SU-DHL-6 (cell line): Measurements from ENCODE around the gene APOBEC3G.
"Not testable (repeated sequence)": the region's sequence is repeated elsewhere in the genome, so short reads cannot be mapped to it uniquely, and the experiment has no call there.

Experiments used
- CTCF ChIP-seq: fragments of 200-600 bp; sonication (generic); IDR thresholded peaks from one replicate; pipeline ENCODE4 v1.5.1; 2017; ENCODE audit warnings: antibody characterized with exemption, mild to moderate bottlenecking, low read length, moderate library complexity; ENCODE audit not compliant: insufficient read depth, poor library complexity, severe bottlenecking
- EZH2phosphoT487 ChIP-seq: fragments of 200-600 bp; sonication (generic), shearing (Covaris generic); conservative IDR thresholded peaks from 2 replicates; pipeline ENCODE4 v1.6.1; 2018; ENCODE audit warnings: mild to moderate bottlenecking, antibody characterized with exemption, low read length, moderate library complexity, mixed read lengths

- TF ChIP-seq CTCF, EZH2phosphoT487: not testable (repeated sequence)
Measured at GRCh38 chr22:39061290-39061689, 15.8 kb upstream of the APOBEC3G start.
